Measurements from ENCODE around the gene SDC3.

Gene SDC3

GRCh38 chr1:30928171-30928570, 19.6 kb upstream of the SDC3 start:
- DNase-seq (ENCODE audit: low spot score): no peak

DNA sequence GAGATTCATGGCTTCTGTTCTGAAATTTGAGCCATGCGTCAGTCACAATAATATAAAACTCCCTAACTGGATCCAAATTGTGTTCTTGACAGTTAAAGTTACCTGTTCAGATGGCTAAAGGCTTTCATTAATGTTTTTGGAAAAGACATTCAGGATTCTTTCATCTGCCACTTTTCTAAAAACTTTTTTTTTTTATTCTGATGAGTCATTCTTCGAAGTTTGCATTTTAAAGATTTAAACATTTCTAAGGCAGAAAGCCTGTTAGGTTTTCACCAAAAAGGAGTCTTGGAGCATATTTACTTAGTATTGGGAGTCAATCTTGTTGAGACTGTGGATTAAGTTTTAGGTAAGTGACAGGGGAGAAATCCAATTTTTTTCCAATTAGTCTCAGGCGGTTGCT, 18.9 kb upstream of the SDC3 start:
- no peak for DNase-seq (ENCODE audit: low spot score)

GRCh38 chr1:30923597-30923996, 15.0 kb upstream of the SDC3 start:
- no peak for DNase-seq (ENCODE audit: low spot score)

GRCh38 chr1:30920827-30921226, 12.3 kb upstream of the SDC3 start:
- no peak for DNase-seq (ENCODE audit: low spot score)

DNA sequence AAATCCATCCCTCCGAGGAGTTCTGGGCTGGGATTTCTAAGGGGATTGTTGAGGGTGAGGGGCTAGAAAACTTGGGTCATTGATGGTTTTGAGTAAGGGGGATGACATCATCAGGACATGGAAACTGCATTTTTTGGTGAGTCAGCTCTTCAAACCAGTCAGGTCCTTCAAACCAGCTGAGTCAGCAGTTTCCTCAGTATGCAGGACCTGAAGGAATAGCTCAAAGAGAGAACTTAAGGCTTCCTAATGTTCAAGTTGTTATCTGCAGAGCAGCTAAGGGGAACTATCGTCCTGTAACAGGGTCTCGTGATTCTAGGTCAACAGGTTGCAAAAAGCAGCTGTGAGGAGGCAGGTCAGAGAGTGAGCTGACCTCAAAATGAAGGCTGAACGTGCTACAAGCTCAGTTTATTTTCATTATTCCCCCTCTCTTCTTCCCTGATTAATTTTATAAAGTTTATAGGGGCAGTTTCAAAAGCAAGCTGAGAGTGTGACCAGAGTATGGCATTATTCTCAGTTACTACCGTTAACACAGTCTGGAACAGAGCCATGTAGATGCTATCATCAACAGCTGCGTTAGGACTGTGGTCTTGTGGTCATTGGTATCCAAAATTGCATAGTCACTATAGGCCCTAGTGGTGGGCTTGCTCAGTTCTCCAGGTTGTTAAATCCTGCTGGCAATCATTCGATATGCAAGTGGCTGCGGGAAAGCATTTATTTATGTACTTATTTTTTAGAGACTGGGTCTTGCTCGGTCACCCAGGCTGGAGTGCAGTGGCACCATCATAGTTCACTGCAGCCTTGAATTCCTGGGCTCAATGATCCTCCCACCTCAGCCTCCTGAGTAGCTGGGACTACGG, 10.7 kb upstream of the SDC3 start:
- no peak for DNase-seq (ENCODE audit: low spot score)

- DNase-seq (ENCODE audit: low spot score): no peak
Measured at GRCh38 chr1:30916296-30916695, 7.7 kb upstream of the SDC3 start.

DNA sequence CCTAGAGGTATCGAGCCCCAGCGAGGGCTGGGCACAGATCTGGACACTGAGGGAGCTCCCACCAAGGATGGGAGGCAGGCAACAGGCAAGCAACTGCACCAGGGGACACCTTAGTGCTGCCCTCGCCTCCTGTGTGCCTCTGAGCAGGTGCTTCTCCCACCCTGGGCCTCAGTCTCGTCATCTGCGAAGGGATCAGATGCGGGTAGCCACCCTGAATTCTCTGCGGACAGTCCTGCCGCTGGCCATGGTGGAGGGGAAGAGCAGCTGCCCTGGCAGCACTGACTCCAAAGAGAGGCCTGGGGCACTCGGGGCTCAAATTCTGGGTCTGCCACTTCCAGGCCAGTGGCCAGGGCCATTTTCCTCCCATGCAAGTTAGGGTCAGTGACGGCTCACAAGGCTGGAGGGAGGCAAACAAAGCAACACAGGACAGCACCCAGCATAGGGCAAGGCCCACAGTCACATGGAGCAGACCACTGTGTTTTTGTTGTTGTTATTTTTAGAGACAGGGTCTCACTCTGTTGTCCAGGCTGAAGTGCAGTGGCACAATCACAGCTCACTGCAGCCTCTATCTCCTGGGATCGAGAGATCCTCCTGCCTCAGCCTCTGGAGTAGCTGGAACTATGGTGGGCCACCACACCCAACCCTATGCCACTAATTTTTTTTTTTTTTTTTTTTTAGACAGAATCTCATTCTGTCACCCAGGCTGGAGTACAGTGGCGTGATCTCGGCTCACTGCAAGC, 7.1 kb upstream of the SDC3 start:
- DNase-seq (ENCODE audit: low spot score): no peak

- DNase-seq (ENCODE audit: low spot score): no peak
Measured at GRCh38 chr1:30914931-30915330, 6.4 kb upstream of the SDC3 start.

DNA sequence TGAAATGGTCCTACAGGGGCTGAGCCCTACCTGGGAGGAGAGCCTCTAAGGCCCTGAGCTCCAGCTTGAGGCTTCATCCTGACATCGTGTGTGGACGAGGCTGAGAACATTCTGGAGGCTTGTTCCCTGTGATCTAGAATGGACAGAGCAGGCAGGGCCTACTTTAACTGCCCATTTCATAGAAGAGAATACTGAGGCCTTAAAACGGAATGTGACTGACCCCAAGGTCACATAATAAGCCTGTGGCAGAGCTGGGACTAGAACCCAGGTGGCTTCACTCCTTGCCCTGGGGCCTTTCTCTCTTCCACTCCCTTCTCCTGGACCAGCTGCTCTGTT, 6.0 kb upstream of the SDC3 start:
- no peak for DNase-seq (ENCODE audit: low spot score)

DNA sequence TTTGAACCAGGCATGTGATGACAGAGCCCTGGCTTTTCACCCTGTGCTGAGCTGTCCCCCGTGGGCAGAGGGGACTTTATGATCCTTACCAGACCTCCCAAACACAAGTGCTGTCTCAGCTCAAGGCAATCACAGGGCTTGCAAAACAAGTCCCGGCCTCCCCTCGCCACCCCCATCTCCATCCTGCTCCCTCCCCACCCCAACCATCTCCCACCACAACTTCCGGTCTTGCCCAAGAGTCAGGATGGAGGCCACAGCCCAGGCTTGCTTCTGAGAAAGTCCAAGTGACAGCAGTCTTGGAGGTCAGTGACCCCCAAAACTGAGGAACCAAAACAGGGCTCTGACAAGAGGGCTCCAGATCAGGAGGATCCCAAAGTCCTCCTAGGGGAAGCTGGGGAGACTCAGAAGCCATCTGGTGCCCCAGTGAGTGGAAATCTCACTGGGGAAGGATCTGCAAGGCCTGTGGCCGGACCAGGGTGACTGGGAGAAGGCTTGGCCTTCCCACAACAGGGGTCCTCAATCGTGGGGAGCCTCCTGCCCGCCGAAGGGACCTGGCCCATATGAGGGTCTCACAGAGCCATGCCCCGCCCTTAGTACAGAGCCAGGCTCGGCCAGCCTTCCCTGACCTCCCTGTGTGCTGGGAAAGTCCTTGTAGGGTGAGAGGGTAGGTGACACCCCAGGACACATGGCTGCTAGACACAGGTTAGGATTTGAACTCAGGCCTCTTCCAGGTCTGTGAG, 4.5 kb upstream of the SDC3 start:
- DNase-seq (ENCODE audit: low spot score): no peak

DNA sequence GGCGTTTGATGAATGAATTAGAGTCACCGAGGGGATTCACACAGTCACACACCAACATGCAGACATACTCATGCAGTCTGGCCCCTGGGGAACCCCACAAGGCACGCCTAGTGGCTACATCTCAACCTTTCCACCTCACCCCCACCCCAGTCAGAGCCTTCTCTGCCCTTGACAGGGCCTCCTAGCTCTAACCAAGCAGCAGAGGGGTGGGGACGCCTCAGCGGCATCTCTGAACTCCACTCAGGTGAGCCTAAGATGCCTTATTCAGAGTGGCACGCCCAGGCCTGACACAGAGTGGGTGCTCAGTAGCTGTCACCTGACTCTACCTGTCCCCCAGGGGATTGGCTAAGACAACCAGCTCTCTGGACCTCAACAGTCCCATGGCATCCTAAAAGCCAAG, 3.7 kb upstream of the SDC3 start:
- DNase-seq (ENCODE audit: low spot score): no peak

- peak; percentile 89 for DNase-seq (ENCODE audit: low spot score)
Measured at GRCh38 chr1:30911059-30911954, 2.7 kb upstream of the SDC3 start.

- DNase-seq (ENCODE audit: low spot score): no peak
Measured at GRCh38 chr1:30909365-30910068, 959 bp upstream of the SDC3 start.

GRCh38 chr1:30908316-30908695, 252 bp downstream of the SDC3 start:
- DNase-seq (ENCODE audit: low spot score): no peak

DNA sequence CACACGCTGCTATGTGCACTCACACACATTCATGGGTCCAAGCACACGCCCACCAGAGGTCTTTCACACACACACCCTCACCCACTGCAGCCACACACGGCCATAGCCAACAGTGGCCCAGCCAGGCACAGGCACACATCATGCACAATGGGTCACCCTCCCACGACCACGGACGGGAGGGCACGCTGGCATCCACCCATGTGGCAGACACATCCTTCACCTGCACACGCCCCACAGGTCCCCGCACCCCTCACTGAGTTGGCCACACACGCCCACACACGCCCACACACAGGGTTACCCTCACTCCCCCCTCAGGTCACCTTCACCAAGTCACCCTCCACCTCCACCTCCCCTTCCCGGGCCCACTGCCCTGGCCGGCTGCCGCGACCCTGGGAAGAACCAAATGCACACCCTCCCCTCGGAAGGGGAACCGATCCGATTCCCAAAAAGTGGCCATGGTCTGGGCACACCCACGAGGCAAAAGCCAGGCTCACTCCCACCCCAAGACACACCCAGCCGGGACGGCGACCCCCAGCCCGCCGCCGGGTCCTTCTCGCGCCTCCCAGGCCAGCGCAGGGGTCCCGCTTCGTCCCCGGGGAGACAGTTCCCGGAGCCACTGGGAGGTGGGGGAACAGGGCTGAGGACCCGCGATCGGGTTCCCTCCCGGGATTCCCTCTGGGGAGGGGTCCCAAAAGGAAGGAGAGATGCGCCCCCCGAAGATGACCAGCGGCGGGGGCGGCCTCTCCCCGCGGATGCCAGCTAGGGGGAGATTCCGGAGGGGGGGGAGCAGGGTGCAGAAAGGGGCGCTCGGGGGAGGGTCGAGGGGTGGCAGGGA, 860 bp downstream of the SDC3 start:
- DNase-seq (ENCODE audit: low spot score): no peak

DNA sequence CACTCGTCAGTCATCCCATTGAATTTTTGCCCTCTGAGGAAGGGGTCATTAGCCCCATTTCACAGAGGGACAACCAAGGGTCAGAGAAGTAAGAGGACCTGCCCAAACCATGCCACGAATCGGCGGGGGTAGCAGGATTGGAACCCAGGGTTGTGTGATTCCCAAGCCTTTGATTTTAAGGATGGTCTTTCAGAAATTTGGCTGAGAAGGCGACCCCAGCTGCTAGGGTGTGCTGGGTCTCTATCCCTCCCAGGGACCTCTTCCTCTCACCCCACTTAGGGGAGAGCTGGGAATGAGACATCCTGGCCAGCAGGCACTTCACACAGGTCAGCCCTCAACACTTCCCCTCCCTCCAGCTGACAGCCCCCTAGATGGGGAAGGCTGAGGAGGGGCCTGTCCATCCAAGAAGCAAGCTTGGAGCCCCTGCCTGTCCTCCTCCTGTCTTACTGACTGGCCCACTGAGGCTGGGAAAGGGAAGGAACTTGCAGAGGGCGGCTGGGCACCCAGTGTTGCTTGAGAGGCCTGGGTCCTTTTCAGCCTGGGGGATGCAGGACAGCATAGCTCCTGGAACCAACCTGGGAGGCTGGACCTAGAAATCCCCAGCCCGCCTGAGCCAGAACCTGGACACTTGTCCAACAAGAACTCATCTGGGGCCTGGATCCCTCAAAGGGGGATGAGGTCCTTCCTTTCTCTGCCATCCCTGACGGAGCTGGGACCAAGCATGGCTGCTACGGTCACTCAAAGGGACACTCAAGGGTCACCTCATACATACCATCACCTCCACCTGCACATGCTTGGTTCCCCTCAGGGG, 1.7 kb downstream of the SDC3 start:
- no peak for DNase-seq (ENCODE audit: low spot score)

- no peak for DNase-seq (ENCODE audit: low spot score)
Measured at GRCh38 chr1:30905916-30906620, 2.5 kb downstream of the SDC3 start.

- no peak for DNase-seq (ENCODE audit: low spot score)
Measured at GRCh38 chr1:30905403-30905802, 3.2 kb downstream of the SDC3 start.

DNA sequence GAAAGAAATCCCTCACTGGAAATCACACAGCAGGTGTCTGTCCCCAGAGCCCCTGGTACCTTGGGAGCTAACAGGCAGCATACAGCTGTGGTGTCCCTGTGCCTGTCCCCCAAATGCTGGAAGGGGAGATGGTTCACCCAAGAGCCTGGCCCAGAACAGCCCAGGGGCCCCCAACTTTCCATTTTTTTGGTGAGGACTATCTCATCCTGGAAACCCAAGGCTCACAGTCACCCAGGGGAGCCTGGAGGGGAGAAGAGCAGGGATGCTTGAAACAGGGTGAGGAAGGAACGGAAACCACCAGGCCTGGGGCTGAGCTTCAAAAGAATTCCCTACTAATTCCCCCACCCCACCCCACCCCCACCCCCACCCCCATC, 3.6 kb downstream of the SDC3 start:
- no peak for DNase-seq (ENCODE audit: low spot score)
